ENCODE results near the gene ZFAND3.

GRCh38 chr6:37840940-37841300 lies 21.4 kb downstream of the ZFAND3 start:
- no peak for TF ChIP-seq CTCF (conservative IDR thresholded peaks at IDR 0.05; ENCODE audit: low read depth, low read length)
- no peak for TF ChIP-seq EZH2 (IDR thresholded peaks at IDR 0.05; ENCODE audit: borderline replicate concordance, low read depth, low read length, poor library complexity, severe bottlenecking)
